GM19324 (cell line): ENCODE data around the gene STRA8.
A peak's percentile ranks its signal among the peaks of the same experiment; 100 is the strongest.

Experiments used
- ATAC-seq: cut with Tn5 transposase; IDR thresholded peaks from one replicate; pipeline ENCODE4 v1.9.1; 2021; ENCODE audit warnings: mild to moderate bottlenecking, moderate library complexity; ENCODE audit not compliant: unreplicated experiment, low FRiP score

Gene STRA8

GRCh38 chr7:135233570-135233969 is at the start of gene STRA8:
TSS of gene STRA8 (plus strand) at chr7:135233838. CDS start at chr7:135240525, 6,687 bp downstream.
- no peak for ATAC-seq

- no peak for ATAC-seq
These were observed 49.3 kb upstream of the STRA8 start for GRCh38 chr7:135184254-135184841.

- no peak for ATAC-seq
These were observed 48.0 kb upstream of the STRA8 start for GRCh38 chr7:135185471-135186260.

GRCh38 chr7:135186261-135186540 is 47.4 kb upstream of the STRA8 start:
- ATAC-seq = no peak

GRCh38 chr7:135186841-135187253 is 46.8 kb upstream of the STRA8 start:
- no peak for ATAC-seq

- peak; percentile 34 for ATAC-seq
These were observed 45.2 kb upstream of the STRA8 start for GRCh38 chr7:135188298-135188984.

- ATAC-seq = no peak
These were observed 44.4 kb upstream of the STRA8 start for GRCh38 chr7:135189221-135189662.

GRCh38 chr7:135189961-135190360 is 43.7 kb upstream of the STRA8 start:
- no peak for ATAC-seq

- no peak for ATAC-seq
These were observed 42.9 kb upstream of the STRA8 start for GRCh38 chr7:135190703-135191102.

- no peak for ATAC-seq
These were observed 40.6 kb upstream of the STRA8 start for GRCh38 chr7:135192914-135193536.

GRCh38 chr7:135193615-135194081 is 40.0 kb upstream of the STRA8 start:
- ATAC-seq = no peak

GRCh38 chr7:135194494-135195095 is 39.0 kb upstream of the STRA8 start:
- ATAC-seq = no peak

- no peak for ATAC-seq
These were observed 38.5 kb upstream of the STRA8 start for GRCh38 chr7:135195156-135195555.

- ATAC-seq = no peak
These were observed 37.5 kb upstream of the STRA8 start for GRCh38 chr7:135195968-135196629.

- ATAC-seq = no peak
These were observed 36.3 kb upstream of the STRA8 start for GRCh38 chr7:135197343-135197742.

GRCh38 chr7:135197906-135198655 is 35.6 kb upstream of the STRA8 start:
- no peak for ATAC-seq

GRCh38 chr7:135199439-135199838 is 34.2 kb upstream of the STRA8 start:
- ATAC-seq = no peak

GRCh38 chr7:135200821-135201331 is 32.8 kb upstream of the STRA8 start:
- ATAC-seq = no peak

- no peak for ATAC-seq
These were observed 32.3 kb upstream of the STRA8 start for GRCh38 chr7:135201350-135201749.
